Neural crest cell (in vitro differentiated cells): Measurements from ENCODE around the gene ARHGAP33. TPM values are rescaled to one million over a fixed set of nuclear protein-coding genes. Genes with fewer than 3 reads are reported as not detected.

ENCODE experiments used
- DNase-seq: peaks from one replicate; pipeline ENCODE4 v3.0.0; 2021; ENCODE audit warnings: low read depth, mixed read lengths, low spot score
- H3K27ac Mint-ChIP-seq: one replicate; pipeline ENCODE4 v1.8.0; 2021; ENCODE audit warnings: mild to moderate bottlenecking, mixed read lengths; ENCODE audit not compliant: unreplicated experiment
- H3K27me3 Mint-ChIP-seq: 2 replicates; pipeline ENCODE4 v1.8.0; 2021; ENCODE audit warnings: low read depth, mild to moderate bottlenecking, mixed read lengths
- H3K36me3 Mint-ChIP-seq: 2 replicates; pipeline ENCODE4 v1.8.0; 2021; ENCODE audit warnings: low read depth, mild to moderate bottlenecking, mixed read lengths
- H3K4me1 Mint-ChIP-seq: 2 replicates; pipeline ENCODE4 v1.8.0; 2021; ENCODE audit warnings: mixed read lengths
- H3K4me3 Mint-ChIP-seq: one replicate; pipeline ENCODE4 v1.8.0; 2021; ENCODE audit warnings: mild to moderate bottlenecking, mixed read lengths
- H3K9me3 Mint-ChIP-seq: 2 replicates; pipeline ENCODE4 v1.8.0; 2021; ENCODE audit warnings: mixed read lengths
- CTCF ChIP-seq: fragments of 200-600 bp; sonication (generic); conservative IDR thresholded peaks from 2 replicates; pipeline ENCODE4 v1.5.0; 2021; ENCODE audit warnings: antibody characterized with exemption, mild to moderate bottlenecking
- total RNA-seq: library from RNA; stranded (reverse); gene quantifications from 2 replicates; pipeline ENCODE4 v1.2.1, GENCODE V29; 2021

The ARHGAP33 gene
- total RNA-seq, 1 donor from 2014 or later = 110 TPM

- Mint-ChIP-seq H3K9me3 (no peaks in the 10 kb centered on the region), H3K4me1 (no peaks in the 10 kb centered on the region), H3K36me3 (no peaks in the 10 kb centered on the region), H3K27me3 (peaks cover 45% of the 10 kb centered on the region), H3K27ac (no peak overlapping the region), H3K4me3 (no peak overlapping the region)
- no peak for DNase-seq
- no peak for TF ChIP-seq CTCF
Observed at GRCh38 chr19:35796645-35797542, 21.5 kb downstream of the ARHGAP33 start.

GRCh38 chr19:35797663-35798062 is 22.3 kb downstream of the ARHGAP33 start:
- Mint-ChIP-seq H3K27me3 (peaks cover 49% of the 10 kb centered on the region), H3K9me3 (no peaks in the 10 kb centered on the region), H3K4me1 (no peaks in the 10 kb centered on the region), H3K27ac (no peak overlapping the region), H3K4me3 (no peak overlapping the region), H3K36me3 (no peaks in the 10 kb centered on the region)
- TF ChIP-seq CTCF = no peak
- no peak for DNase-seq

GRCh38 chr19:35801828-35802227 is 26.5 kb downstream of the ARHGAP33 start:
- no peak overlapping the region for H3K4me3 Mint-ChIP-seq
- no peak for TF ChIP-seq CTCF
- no peaks in the 10 kb centered on the region for H3K4me1 Mint-ChIP-seq
- no peaks in the 10 kb centered on the region for H3K9me3 Mint-ChIP-seq
- DNase-seq = no peak
- peaks cover 46% of the 10 kb centered on the region for H3K27me3 Mint-ChIP-seq
- H3K27ac Mint-ChIP-seq = no peak overlapping the region
- H3K36me3 Mint-ChIP-seq = no peaks in the 10 kb centered on the region

GRCh38 chr19:35805526-35806102 is 30.2 kb downstream of the ARHGAP33 start:
- no peak for DNase-seq

GRCh38 chr19:35806597-35806996 is 31.2 kb downstream of the ARHGAP33 start:
- H3K4me3 Mint-ChIP-seq = no peak overlapping the region
- DNase-seq = no peak
- no peak for TF ChIP-seq CTCF
- no peaks in the 10 kb centered on the region for H3K9me3 Mint-ChIP-seq
- H3K4me1 Mint-ChIP-seq = no peaks in the 10 kb centered on the region
- peaks cover 45% of the 10 kb centered on the region for H3K27me3 Mint-ChIP-seq
- no peak overlapping the region for H3K27ac Mint-ChIP-seq
- no peaks in the 10 kb centered on the region for H3K36me3 Mint-ChIP-seq

More at GRCh38 chr19:35805526-35806102, 30.2 kb downstream of the ARHGAP33 start:
- no peaks in the 10 kb centered on the region for H3K4me1 Mint-ChIP-seq
- peaks cover 42% of the 10 kb centered on the region for H3K27me3 Mint-ChIP-seq
- H3K27ac Mint-ChIP-seq = no peak overlapping the region
- H3K36me3 Mint-ChIP-seq = no peaks in the 10 kb centered on the region
- TF ChIP-seq CTCF = no peak
- no peak overlapping the region for H3K4me3 Mint-ChIP-seq
- no peaks in the 10 kb centered on the region for H3K9me3 Mint-ChIP-seq
